ENCODE results near the gene KXD1.

The KXD1 gene

GRCh38 chr19:18594096-18594823, 36.6 kb downstream of the KXD1 start:
- Histone ChIP-seq H3K27ac (ENCODE audit: low read depth, low read length) (peak overlapping the region; percentile 32; the same call in 1 of the 2 replicates), H3K4me1 (ENCODE audit: control insufficient read depth, low read length) (peaks cover 52% of the 10 kb centered on the region), H3K9me3 (ENCODE audit: control insufficient read depth, insufficient read depth, low read length) (no peaks in the 10 kb centered on the region), H3K4me3 (ENCODE audit: low read length) (peak overlapping the region; percentile 77), H3F3A (ENCODE audit: control insufficient read depth, insufficient read depth) (peaks cover 9% of the 10 kb centered on the region), H3K36me3 (ENCODE audit: control insufficient read depth, low read length) (peaks cover 22% of the 10 kb centered on the region), H3K27me3 (ENCODE audit: control insufficient read depth, low read length) (no peaks in the 10 kb centered on the region), H3K4me2 (ENCODE audit: low read length) (peak overlapping the region; percentile 89), H3K79me2 (ENCODE audit: control insufficient read depth, low read length) (peaks cover 17% of the 10 kb centered on the region), H3K9me2 (replicated peaks; ENCODE audit: control insufficient read depth, low read length) (no peaks in the 10 kb centered on the region), H4K20me1 (ENCODE audit: control insufficient read depth, insufficient read depth, low read depth, low read length) (no peaks in the 10 kb centered on the region)
- TF ChIP-seq EZH2phosphoT487 (IDR thresholded peaks at IDR 0.05; ENCODE audit: borderline replicate concordance, low read length) (no peak), CTCF (IDR thresholded peaks at IDR 0.05; ENCODE audit: low read depth, low read length, poor library complexity, severe bottlenecking) (peak; percentile 91)

- H3K4me3 ChIP-seq (ENCODE audit: low read length): peak overlapping the region; percentile 77
- H3K79me2 ChIP-seq (ENCODE audit: control insufficient read depth, low read length): peaks cover 11% of the 10 kb centered on the region
- H3K36me3 ChIP-seq (ENCODE audit: control insufficient read depth, low read length): peaks cover 17% of the 10 kb centered on the region
- no peaks in the 10 kb centered on the region for H3K9me2 ChIP-seq (replicated peaks; ENCODE audit: control insufficient read depth, low read length)
- 0 out of 2 replicates have a peak overlapping the region, but pooled peaks have one; percentile 32 for H3K27ac ChIP-seq (ENCODE audit: low read depth, low read length)
- peaks cover 5% of the 10 kb centered on the region for H3F3A ChIP-seq (ENCODE audit: control insufficient read depth, insufficient read depth)
- H3K4me2 ChIP-seq (ENCODE audit: low read length): peak overlapping the region; percentile 89
- 0 out of 2 replicates have a peak, but pooled peaks cover 3% of the 10 kb centered on the region for H3K27me3 ChIP-seq (ENCODE audit: control insufficient read depth, low read length)
- no peaks in the 10 kb centered on the region for H3K9me3 ChIP-seq (ENCODE audit: control insufficient read depth, insufficient read depth, low read length)
- TF ChIP-seq CTCF (IDR thresholded peaks at IDR 0.05; ENCODE audit: low read depth, low read length, poor library complexity, severe bottlenecking): no peak
- no peak for TF ChIP-seq EZH2phosphoT487 (IDR thresholded peaks at IDR 0.05; ENCODE audit: borderline replicate concordance, low read length)
- H4K20me1 ChIP-seq (ENCODE audit: control insufficient read depth, insufficient read depth, low read depth, low read length): no peaks in the 10 kb centered on the region
- H3K4me1 ChIP-seq (ENCODE audit: control insufficient read depth, low read length): peaks cover 46% of the 10 kb centered on the region
Measured at GRCh38 chr19:18594824-18595373, 37.2 kb downstream of the KXD1 start.

- Histone ChIP-seq H4K20me1 (ENCODE audit: control insufficient read depth, insufficient read depth, low read depth, low read length) (no peaks in the 10 kb centered on the region), H3K36me3 (ENCODE audit: control insufficient read depth, low read length) (peaks cover 14% of the 10 kb centered on the region), H3K27me3 (ENCODE audit: control insufficient read depth, low read length) (0 out of 2 replicates have a peak, but pooled peaks cover 3% of the 10 kb centered on the region), H3K9me3 (ENCODE audit: control insufficient read depth, insufficient read depth, low read length) (no peaks in the 10 kb centered on the region), H3K4me1 (ENCODE audit: control insufficient read depth, low read length) (peaks cover 41% of the 10 kb centered on the region), H3K79me2 (ENCODE audit: control insufficient read depth, low read length) (peaks cover 5% of the 10 kb centered on the region), H3F3A (ENCODE audit: control insufficient read depth, insufficient read depth) (peaks cover 3% of the 10 kb centered on the region; the same call in 1 of the 2 replicates), H3K9me2 (replicated peaks; ENCODE audit: control insufficient read depth, low read length) (no peaks in the 10 kb centered on the region), H3K4me3 (ENCODE audit: low read length) (no peak overlapping the region), H3K4me2 (ENCODE audit: low read length) (no peak overlapping the region), H3K27ac (ENCODE audit: low read depth, low read length) (no peak overlapping the region)
- TF ChIP-seq EZH2phosphoT487 (IDR thresholded peaks at IDR 0.05; ENCODE audit: borderline replicate concordance, low read length) (no peak), CTCF (IDR thresholded peaks at IDR 0.05; ENCODE audit: low read depth, low read length, poor library complexity, severe bottlenecking) (no peak)
Measured at GRCh38 chr19:18595475-18595874, 37.8 kb downstream of the KXD1 start.
